Parathyroid adenoma (tissue), 2 donors: ENCODE data around the gene GULP1.

Source experiments
- H2AFZ ChIP-seq: fragments of 300-600 bp; sonication (generic); one replicate; pipeline ENCODE4 v1.7.0; 2017; ENCODE audit warnings: antibody characterized with exemption, mild to moderate bottlenecking
- H3K27ac ChIP-seq: fragments of 300-600 bp; sonication (generic); one replicate; pipeline ENCODE4 v1.7.0; 2017
- H3K27me3 ChIP-seq: fragments of 300-600 bp; sonication (generic); one replicate; pipeline ENCODE4 v1.7.0; 2017; ENCODE audit warnings: low read length; ENCODE audit not compliant: control insufficient read depth, insufficient read depth
- H3K36me3 ChIP-seq: fragments of 300-600 bp; sonication (generic); one replicate; pipeline ENCODE4 v1.7.0; 2017; ENCODE audit warnings: low read length; ENCODE audit not compliant: control insufficient read depth, insufficient read depth
- H3K4me1 ChIP-seq: fragments of 300-600 bp; sonication (generic); one replicate; pipeline ENCODE4 v1.7.0; 2017; ENCODE audit warnings: control low read depth
- H3K4me2 ChIP-seq: fragments of 300-600 bp; sonication (generic); one replicate; pipeline ENCODE4 v1.7.0; 2017; ENCODE audit warnings: low read length
- H3K4me3 ChIP-seq: fragments of 300-600 bp; sonication (generic); one replicate; pipeline ENCODE4 v1.7.0; 2017; ENCODE audit warnings: low read depth, low read length
- H3K79me2 ChIP-seq: fragments of 300-600 bp; sonication (generic); one replicate; pipeline ENCODE4 v1.7.0; 2017; ENCODE audit warnings: control low read depth
- H3K9ac ChIP-seq: fragments of 300-600 bp; sonication (generic); one replicate; pipeline ENCODE4 v1.7.0; 2017; ENCODE audit warnings: mild to moderate bottlenecking
- H3K9me3 ChIP-seq: fragments of 300-600 bp; sonication (generic); one replicate; pipeline ENCODE4 v1.7.0; 2017; ENCODE audit warnings: low read length; ENCODE audit not compliant: control insufficient read depth
- TF ChIP-seq, protein P1 (sequence below): fragments of 300-600 bp; sonication (generic); IDR thresholded peaks from one replicate; pipeline ENCODE4 v1.7.0; 2017; ENCODE audit warnings: antibody characterized with exemption, mild to moderate bottlenecking
- donor health status: primary hyperparathyroidism.

Gene GULP1

GRCh38 chr2:188449971-188450370, 158.3 kb downstream of the GULP1 start:
- Histone ChIP-seq H3K36me3 (no peaks in the 10 kb centered on the region), H2AFZ (no peak overlapping the region), H3K4me1 (no peaks in the 10 kb centered on the region), H3K4me3 (no peak overlapping the region), H3K9ac (no peak overlapping the region), H3K27ac (no peak overlapping the region), H3K4me2 (no peak overlapping the region), H3K9me3 (no peaks in the 10 kb centered on the region), H3K79me2 (no peaks in the 10 kb centered on the region), H3K27me3 (no peaks in the 10 kb centered on the region)
- TF ChIP-seq, protein P1, sequence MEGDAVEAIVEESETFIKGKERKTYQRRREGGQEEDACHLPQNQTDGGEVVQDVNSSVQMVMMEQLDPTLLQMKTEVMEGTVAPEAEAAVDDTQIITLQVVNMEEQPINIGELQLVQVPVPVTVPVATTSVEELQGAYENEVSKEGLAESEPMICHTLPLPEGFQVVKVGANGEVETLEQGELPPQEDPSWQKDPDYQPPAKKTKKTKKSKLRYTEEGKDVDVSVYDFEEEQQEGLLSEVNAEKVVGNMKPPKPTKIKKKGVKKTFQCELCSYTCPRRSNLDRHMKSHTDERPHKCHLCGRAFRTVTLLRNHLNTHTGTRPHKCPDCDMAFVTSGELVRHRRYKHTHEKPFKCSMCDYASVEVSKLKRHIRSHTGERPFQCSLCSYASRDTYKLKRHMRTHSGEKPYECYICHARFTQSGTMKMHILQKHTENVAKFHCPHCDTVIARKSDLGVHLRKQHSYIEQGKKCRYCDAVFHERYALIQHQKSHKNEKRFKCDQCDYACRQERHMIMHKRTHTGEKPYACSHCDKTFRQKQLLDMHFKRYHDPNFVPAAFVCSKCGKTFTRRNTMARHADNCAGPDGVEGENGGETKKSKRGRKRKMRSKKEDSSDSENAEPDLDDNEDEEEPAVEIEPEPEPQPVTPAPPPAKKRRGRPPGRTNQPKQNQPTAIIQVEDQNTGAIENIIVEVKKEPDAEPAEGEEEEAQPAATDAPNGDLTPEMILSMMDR: no peak

GRCh38 chr2:188450732-188451483, 159.2 kb downstream of the GULP1 start:
- no peak overlapping the region for H3K4me2 ChIP-seq
- H3K9ac ChIP-seq: no peak overlapping the region
- H2AFZ ChIP-seq: no peak overlapping the region
- no peaks in the 10 kb centered on the region for H3K27me3 ChIP-seq
- H3K27ac ChIP-seq: no peak overlapping the region
- H3K9me3 ChIP-seq: no peaks in the 10 kb centered on the region
- H3K36me3 ChIP-seq: no peaks in the 10 kb centered on the region
- H3K4me1 ChIP-seq: no peaks in the 10 kb centered on the region
- H3K4me3 ChIP-seq: no peak overlapping the region
- H3K79me2 ChIP-seq: no peaks in the 10 kb centered on the region
- TF ChIP-seq, protein P1: no peak

DNA sequence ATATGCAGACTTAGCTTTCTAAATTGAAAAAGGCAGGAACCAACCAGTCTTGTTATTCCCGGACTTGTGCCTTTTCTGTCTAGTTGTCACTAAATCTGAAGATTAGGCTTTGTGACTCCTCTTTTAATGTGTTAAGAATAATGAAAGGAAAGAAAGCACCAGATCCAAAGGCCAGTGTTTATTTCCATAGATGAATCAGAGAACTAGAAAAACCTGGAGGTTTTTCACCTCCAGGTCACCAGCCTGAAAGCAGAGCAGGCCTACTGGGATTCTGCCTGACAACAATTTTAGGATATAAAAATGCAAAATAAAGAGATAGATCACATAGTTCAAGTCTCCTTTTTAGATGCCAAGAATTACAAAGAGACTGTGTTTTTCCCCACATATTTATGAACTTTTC, 160.4 kb downstream of the GULP1 start:
- H2AFZ ChIP-seq: no peak overlapping the region
- no peak overlapping the region for H3K9ac ChIP-seq
- no peaks in the 10 kb centered on the region for H3K36me3 ChIP-seq
- no peaks in the 10 kb centered on the region for H3K79me2 ChIP-seq
- no peaks in the 10 kb centered on the region for H3K9me3 ChIP-seq
- no peaks in the 10 kb centered on the region for H3K4me1 ChIP-seq
- H3K4me2 ChIP-seq: no peak overlapping the region
- H3K27ac ChIP-seq: no peak overlapping the region
- TF ChIP-seq, protein P1: no peak
- H3K27me3 ChIP-seq: no peaks in the 10 kb centered on the region
- H3K4me3 ChIP-seq: no peak overlapping the region

GRCh38 chr2:188456114-188456909, 164.6 kb downstream of the GULP1 start:
- Histone ChIP-seq H3K4me2 (no peak overlapping the region), H3K4me3 (no peak overlapping the region), H3K27me3 (no peaks in the 10 kb centered on the region), H3K79me2 (no peaks in the 10 kb centered on the region), H3K9me3 (no peaks in the 10 kb centered on the region), H3K27ac (no peak overlapping the region), H3K9ac (no peak overlapping the region), H3K4me1 (no peaks in the 10 kb centered on the region), H3K36me3 (no peaks in the 10 kb centered on the region), H2AFZ (no peak overlapping the region)
- TF ChIP-seq, protein P1: no peak
